HUDEP-2 (cell line): Measurements from ENCODE around the gene SRPK2.

Source experiments
- DNase-seq, 76 experiments: peaks; one replicate each; lab custom pipeline; 2025; ENCODE audit not compliant: unreplicated experiment in 76 of 76; lab: John Stamatoyannopoulos, UW

Gene SRPK2

DNA sequence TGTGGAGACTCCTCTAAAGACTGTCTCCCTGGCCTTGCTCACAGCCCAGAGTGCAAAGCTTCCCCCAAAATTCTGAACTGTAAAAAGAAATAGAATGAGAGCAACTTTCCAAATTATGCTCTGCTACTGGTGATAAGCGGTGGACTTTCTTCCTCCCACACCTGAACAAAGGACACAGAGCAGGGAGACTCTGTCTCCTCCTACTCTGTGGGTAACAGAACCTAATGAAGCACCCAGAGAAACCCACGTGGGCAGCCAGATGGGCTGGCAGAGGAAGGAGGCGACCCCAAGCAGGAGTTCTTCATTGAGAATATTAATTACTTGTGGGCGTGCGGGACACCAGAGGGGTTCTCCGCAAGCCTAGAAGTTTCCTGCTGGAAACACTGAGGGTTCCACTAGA lies 235.2 kb downstream of the SRPK2 start:
- no peak for DNase-seq

DNA sequence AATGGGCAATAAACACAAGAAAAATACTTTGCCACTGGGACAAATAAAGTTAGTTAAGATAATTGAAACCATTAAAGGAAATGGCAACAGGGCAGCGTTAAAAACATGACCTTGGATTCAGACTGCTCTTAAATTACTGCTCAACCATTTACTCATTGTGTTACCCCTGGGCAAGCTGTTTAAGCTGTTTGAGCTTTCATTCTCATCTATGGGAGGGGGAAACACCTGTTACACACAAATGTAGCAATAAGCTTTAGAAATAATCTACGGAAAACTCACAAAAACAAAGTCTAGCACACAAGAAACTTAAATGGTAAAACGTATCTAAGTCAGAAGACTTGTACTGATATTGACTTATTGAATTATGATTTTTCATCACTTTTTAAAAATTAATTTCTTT lies 237.6 kb downstream of the SRPK2 start:
- DNase-seq, result no peak

DNA sequence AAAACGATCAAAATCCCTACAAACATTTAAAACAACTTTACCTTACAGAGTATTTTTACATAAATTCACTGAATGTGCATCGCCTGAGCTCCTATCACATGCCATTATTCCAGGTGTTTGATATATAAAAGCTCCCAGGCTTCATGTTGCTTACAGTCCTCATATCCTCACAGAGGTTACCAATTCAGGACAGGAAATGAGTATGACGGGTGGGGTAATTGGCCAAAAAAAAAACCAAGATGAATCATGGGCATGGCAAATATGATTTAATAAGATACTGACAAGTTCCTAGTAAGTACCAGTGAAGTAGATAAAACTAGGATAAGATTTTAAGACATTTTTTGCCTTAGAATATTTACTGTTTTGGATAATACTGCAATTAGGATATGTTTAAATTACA lies 238.9 kb downstream of the SRPK2 start:
- DNase-seq, result no peak

DNA sequence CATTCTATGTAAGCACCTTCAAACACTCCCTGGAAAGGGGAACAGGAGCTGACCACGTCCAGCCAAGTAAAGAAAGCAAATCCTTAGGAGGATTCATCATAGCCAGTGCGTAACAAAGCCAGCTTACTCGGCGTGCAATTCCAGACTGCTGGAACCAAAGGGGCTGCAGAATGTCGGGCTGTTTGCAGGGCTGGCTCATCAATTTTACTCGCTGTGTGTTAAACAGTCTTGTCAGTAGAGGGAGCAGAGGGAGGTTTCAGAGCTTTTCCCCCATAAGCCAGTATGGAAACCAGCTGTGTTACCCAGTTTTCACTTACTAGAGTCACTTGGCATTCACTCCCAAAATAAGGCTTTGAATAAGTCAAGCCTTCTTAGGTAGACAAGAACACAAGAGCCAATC lies 247.7 kb downstream of the SRPK2 start:
- peak in 4 of 76 experiments; percentile 3 to 16 (median 7) for DNase-seq

DNA sequence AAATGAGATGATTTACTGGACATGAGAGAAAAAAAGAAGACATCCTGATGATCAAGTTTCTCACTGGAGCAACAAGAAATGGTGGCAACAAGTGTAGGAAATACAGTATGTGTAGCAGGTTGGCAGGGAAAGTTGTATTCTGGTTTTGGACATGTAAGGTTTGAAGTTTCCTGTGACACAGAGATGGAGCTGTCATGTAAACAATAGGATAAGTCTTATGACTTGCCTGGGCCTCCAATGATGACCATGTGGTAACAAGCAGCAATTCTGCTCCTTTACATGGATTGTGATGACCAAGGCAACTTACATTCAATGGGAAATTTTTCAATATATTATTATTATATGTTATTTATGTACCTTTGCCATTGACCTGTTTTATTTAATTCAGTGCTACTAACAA lies 249.3 kb downstream of the SRPK2 start:
- DNase-seq, result no peak

DNA sequence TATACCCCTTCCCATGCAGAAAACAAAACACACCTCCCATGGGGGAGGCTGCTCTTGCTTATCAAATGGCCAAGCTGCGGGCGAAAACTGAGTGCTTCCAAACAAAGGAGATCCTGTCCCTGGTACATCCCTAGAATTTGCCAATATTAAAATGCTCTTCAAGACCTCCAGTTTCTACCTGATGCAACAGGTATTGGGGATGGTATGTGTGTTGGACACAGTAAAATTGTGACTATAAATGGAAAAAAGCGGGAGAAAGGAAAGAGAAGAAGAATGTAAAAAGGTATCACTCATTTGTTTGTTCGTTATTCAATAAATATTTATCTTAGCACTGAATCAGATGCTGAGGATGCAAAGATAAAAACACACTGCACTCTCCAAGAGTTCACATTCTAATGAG lies 250.8 kb downstream of the SRPK2 start:
- no peak for DNase-seq

DNA sequence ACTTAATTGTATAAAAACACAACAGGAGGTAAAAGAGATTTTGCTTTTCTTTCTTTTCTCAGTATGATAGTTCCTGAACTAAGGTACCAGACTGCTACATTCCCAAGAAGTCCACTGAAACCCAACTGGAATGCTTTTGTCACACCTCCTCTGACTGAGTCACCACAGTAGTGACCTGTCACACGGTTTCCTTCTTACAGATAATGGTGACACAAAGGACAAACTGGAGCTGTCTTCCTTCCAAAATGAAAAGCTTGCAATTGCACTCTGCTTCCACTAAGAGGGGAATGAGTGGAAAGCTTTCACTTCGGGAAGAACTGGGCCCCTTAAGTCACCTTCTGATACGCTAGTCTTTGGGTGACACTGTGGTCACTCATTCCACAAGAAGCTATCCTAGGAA lies 252.5 kb downstream of the SRPK2 start:
- no peak for DNase-seq

DNA sequence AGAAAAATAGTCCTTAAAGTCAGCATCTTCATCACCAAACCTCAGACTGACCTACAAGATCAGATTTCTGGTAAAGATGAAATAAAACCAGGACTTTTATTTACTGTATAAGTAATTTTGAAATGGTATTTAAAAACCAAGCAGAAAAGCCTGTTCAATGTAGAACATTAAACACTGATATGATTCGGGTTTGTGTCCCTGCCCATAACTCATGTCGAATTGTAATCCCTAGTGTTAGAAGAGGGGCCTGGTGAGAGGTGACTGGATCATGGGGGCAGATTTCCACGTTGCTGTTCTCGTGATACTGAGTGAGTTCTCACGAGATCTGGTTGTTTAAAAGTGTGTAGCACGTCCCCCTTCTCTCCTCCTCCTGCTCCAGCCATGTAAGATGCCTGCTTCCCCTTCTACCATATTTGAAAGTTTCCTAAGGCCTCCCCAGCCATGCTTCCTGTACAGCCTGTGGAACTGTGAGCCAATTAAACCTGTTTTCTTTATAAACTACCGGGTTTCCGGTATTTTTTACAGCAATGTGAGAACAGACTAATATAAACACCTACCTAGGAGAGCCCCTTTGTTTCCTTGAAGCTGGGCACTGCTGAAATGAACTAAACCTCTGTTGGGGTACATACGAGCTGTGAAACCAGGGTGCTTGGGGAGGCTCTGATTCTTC lies 254.6 kb downstream of the SRPK2 start:
- DNase-seq, result no peak

DNA sequence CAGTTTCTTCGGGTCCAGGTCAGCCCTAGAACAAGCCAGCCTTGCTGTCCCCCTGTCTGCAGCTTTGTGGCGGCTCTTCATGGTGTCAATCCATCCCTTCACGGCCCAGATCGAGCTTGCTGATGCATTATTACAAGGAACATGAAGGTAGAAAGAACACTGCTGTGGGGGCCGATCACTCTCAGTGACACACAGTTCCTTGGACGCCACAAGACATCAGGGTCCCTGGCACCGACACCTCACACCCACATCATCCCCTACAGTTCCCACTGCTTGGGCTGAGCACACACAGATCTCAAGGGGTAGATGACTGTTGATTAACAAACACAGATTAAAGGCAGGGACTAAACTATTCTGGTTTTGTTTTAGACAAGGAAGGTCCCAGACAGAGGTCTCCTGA lies 255.4 kb downstream of the SRPK2 start:
- no peak for DNase-seq

DNA sequence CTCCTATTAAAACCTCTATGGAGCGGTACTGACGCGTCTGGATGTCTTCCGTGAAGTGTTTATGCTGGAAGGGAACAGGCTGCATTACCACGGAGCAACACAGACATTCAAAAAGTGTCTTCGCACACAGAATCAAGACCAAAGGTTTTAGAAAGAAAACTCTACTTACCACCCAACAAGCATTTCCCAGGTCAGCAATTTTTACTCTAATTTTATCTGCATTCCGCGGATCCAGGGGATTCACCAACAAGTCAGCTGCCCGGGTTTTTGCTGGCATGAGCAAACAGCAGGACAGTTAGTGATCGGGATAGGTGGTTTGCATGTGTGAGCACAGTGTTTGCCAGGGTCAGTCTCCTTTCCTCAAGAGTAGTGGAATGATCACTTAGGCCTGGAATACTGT lies 255.9 kb downstream of the SRPK2 start:
- no peak for DNase-seq

DNA sequence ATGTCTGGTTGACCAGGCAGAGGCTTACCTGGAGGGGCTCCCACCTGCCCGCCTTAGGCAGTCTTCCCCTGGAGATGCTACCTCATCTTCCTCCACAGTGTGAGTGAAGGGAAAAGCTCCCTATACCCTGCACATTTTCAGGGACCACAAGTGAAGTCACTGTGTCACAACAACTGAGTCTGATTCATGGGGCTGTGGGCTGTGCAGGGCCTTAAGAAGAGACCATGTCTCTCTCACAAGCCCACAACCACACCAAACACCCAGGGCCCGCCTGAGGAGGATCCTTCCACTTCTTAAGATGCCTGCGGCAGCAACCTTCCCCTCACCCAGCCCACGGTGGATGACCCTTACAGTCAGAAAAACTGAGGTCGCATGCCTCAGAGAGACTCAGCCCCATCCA lies 256.4 kb downstream of the SRPK2 start:
- no peak for DNase-seq

DNA sequence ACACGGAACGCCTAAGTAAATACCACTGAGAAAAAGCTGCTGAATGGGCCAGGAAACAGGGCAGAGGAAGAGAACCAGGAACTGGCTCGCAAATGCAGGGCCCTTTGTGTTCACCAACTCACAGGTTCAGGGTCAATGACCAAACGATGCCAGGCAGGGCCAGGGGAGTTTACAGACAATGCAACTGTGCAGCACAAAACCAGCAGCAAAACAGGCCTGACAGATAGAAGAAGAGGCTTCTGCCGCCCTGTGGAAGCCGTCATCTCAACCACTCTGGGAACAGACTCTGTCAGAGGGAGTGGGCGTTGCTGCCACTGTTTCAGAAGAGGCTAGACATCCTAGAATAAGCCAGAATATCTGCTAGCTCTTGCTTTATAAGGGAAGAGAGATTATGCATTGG lies 256.8 kb downstream of the SRPK2 start:
- DNase-seq, result peak in 1 of 76 experiments; percentile 3

DNA sequence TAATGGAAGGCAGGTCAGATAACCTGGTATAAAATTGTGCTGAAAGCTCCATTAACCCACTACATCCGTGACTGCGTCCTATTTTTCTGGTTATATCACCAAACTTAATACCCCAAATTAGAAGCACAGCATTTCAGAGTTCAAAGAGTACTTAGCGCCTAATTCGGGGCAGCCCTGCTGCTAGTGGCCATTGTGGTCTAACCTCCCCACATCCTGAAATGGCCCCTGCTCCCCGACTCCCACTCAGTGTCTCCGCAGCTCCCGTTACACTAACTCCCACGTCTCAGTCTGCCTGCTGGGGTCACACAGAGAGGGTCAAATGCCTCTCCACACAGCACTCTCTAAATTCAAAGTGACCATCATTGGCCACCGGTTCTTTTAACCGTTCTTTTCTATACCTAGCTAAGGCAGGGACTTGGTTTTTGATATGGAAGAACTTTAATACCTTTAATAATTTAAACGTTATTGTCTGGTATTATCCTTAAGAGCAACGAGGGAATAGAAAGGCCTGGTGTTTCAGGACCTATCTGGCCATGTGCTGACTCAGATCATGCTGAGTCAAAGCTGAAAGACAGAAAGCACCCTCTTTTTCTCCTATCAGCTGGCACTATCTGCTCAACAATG lies 257.6 kb downstream of the SRPK2 start:
- DNase-seq, result no peak

DNA sequence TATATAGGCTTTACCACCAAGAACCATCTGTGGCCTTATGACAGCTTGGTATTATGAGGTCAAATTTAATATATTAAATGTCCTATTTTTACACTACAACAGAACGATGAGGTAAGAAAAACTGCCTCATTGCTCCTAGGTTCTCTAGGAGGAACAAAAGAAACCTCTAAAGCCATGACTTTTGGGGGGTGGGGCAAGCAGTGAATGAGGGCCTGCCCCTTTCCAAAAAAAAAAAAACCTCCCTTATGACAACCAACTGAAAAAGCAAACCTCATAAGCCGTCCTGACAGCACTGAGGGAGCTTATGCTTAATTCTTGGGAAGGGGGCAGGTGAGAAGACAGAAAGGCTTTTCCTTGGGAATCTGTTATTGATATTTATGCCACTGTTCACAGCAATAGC lies 258.1 kb downstream of the SRPK2 start:
- DNase-seq, result no peak

DNA sequence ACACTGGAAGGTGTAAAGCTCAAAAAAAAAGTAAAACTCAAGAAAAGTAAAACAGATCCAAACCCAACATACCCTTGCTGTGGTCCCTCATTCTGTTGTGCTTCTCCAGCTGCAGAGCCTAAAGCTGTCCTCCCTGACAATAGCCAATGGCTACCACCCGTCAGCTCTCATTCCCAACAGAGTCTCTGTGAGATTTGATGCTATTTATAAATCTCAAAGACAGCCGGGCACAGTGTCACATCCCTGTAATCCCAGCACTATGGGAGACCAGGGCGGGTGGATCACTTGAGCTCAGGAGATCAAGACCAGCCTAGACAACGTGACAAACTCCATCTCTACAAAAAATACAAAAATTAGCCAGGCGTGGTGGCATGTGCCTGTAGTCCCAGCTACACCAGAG lies 258.7 kb downstream of the SRPK2 start:
- DNase-seq, result no peak

DNA sequence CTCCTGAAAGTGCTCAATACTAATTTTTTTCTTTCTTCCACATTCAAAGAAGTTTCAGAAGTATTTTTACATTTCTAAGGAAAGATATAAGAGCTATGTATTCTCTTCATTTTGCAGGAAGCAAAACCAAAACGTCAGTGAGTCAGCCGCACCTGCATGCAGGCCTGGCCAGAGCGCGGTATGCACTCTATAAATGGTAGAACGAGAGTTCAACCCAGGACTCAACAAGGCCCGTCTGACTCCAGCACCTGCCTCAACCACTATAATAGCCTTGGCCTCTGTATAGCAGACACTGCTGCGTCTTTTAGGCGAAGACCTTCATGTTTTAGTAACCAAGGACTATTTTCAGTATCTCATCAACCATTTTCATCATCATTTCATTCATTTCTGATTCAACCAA lies 261.5 kb downstream of the SRPK2 start:
- no peak for DNase-seq

DNA sequence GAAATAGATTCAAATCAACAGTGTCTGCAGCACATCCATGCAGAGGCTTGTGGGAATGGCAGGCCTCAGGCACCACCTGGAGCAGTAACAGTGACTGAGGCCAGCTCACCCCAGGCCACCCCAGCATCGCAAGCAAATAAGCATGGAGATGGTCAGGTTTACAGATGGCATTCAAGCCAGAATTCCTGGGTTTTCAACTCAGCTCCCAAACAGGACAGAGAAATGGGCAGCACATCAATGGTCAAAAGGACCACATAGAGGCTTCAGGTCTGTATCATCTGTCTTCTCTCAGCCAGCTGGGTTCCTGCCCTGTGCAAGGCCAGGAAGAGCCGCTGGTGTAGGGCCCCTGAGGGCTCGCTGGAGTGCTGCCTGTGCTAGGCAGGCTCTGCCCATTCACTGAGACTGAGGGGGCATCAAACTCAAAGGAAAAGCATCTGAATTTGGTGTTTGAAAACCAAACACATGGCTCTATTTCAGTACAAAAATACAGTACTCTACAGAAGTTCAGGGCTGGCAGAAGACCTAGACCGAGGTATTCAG lies 262.2 kb downstream of the SRPK2 start:
- DNase-seq, result no peak

DNA sequence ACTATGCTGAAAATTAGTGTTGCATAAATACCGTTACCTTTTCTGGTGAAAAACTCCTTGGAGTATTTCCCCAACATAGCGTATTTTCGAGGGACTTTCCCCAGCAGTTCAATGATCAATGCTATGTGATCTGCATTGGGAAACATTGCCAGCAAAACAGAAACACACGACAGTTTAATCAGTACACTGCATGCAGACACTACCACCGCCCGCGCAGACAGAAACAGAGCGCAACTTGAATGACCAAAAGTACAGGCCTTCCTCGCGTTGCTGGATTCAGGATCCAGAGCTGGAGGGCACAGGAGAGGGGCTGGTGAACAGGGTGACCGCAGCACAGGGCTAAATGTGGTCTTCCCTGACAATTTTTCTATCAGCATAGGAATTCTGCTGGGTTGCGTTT lies 263.0 kb downstream of the SRPK2 start:
- no peak for DNase-seq

DNA sequence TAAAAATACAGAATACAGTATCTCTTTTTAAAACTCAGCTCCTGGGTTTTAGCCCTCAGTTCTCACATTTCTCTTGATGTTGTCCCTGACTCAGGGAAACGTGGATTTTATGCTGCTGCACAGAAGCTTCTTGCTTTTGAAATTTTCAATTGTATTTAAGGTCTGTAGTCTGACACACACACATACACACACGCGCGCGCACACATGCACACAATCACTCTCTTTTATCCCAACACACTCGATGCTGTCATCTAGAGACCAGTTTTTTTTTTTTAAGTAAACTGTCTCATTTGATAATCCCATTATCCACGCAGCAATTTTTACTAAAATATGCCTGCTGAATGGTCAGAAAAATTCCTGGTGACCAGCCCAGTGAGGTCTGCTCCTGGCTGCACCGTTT lies 266.1 kb downstream of the SRPK2 start:
- no peak for DNase-seq

DNA sequence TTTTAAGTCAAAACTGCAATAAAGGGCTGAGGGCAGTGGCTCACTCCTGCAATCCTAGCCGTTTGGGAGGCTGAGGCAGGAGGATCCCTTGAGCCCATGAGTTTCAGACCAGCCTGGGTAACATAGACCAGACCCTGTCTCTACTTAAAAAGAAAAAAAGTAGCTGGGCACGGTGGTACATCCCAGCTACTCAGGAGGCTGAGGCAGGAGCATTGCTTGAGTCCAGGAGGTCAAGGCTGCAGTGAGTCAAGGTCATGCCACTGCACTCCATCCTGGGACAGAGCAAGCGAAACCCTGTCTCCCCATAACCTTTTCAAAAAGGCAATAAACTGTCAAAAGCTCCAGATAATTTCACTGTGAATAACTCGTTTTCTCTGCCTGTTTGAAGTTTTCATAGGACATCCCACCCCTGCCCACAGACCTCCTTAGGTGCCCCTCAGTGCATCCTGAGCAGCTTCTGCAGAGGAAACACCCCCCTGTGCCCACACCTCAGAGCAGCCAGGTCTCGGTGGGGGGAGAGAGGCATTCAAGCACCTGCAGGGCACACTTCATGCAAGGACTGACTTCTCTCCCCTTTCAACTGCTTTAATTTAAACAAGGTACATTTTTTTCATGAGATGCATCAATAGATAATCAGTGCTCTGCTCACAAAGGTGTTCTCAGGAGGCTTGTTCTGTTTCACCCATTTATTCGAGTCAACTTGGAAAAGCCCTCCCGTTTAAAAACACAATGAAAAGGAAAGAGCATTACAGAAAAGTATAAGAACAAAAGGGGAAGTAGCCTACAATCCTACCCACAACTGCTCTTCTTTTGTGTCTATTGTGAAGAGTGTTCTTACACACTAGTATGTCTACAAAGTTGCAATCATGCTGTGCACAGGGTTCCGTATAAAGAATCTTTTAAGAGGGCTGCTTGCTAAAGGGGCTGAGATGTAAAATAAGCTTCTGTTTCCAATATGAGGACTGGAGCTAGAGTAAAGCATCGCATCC lies 269.8 kb downstream of the SRPK2 start:
- no peak for DNase-seq
